BE2C (cell line): Measurements from ENCODE around the gene EEF1A2.

Experiments
- DNase-seq: peaks from one replicate; pipeline ENCODE4 v3.0.0-alpha.2; 2020
- H3K27me3 ChIP-seq: fragments of 250-450 bp; sonication (Bioruptor Pico); 2 replicates; pipeline ENCODE4 v1.5.1; 2020; ENCODE audit warnings: mild to moderate bottlenecking
- H3K36me3 ChIP-seq: fragments of 250-450 bp; sonication (Bioruptor Pico); 2 replicates; pipeline ENCODE4 v1.5.1; 2020; ENCODE audit warnings: mild to moderate bottlenecking
- H3K4me1 ChIP-seq: fragments of 250-450 bp; sonication (Bioruptor Pico); 2 replicates; pipeline ENCODE4 v1.5.1; 2020
- H3K4me3 ChIP-seq: 2 replicates; pipeline ENCODE4 v1.5.1; 2011; ENCODE audit warnings: low read depth, low read length
- H3K9me3 ChIP-seq: fragments of 250-450 bp; sonication (Bioruptor Pico); 2 replicates; pipeline ENCODE4 v1.5.1; 2020
- CTCF ChIP-seq: IDR thresholded peaks from 2 replicates; pipeline ENCODE4 v1.5.1; 2012; ENCODE audit warnings: mild to moderate bottlenecking, low read depth, low read length

The EEF1A2 gene

GRCh38 chr20:63542031-63542559 lies 43.2 kb upstream of the EEF1A2 start:
- H3K9me3 ChIP-seq: no peaks in the 10 kb centered on the region
- no peak overlapping the region for H3K4me3 ChIP-seq
- H3K27me3 ChIP-seq: no peaks in the 10 kb centered on the region
- TF ChIP-seq CTCF: no peak
- H3K36me3 ChIP-seq: no peaks in the 10 kb centered on the region
- no peak for DNase-seq
- peaks cover 11% of the 10 kb centered on the region for H3K4me1 ChIP-seq

GRCh38 chr20:63541371-63541770 lies 42.5 kb upstream of the EEF1A2 start:
- no peak overlapping the region for H3K4me3 ChIP-seq
- H3K9me3 ChIP-seq: no peaks in the 10 kb centered on the region
- H3K27me3 ChIP-seq: no peaks in the 10 kb centered on the region
- no peak for TF ChIP-seq CTCF
- no peaks in the 10 kb centered on the region for H3K36me3 ChIP-seq
- DNase-seq: no peak
- H3K4me1 ChIP-seq: peaks cover 14% of the 10 kb centered on the region

GRCh38 chr20:63540417-63541186 lies 41.7 kb upstream of the EEF1A2 start:
- Histone ChIP-seq H3K4me1 (peaks cover 14% of the 10 kb centered on the region), H3K4me3 (no peak overlapping the region), H3K9me3 (no peaks in the 10 kb centered on the region), H3K36me3 (no peaks in the 10 kb centered on the region), H3K27me3 (no peaks in the 10 kb centered on the region)
- DNase-seq: peak; percentile 75
- no peak for TF ChIP-seq CTCF

- no peaks in the 10 kb centered on the region for H3K36me3 ChIP-seq
- H3K4me3 ChIP-seq: no peak overlapping the region
- peaks cover 14% of the 10 kb centered on the region for H3K4me1 ChIP-seq
- TF ChIP-seq CTCF: no peak
- no peak for DNase-seq
- H3K9me3 ChIP-seq: no peaks in the 10 kb centered on the region
- no peaks in the 10 kb centered on the region for H3K27me3 ChIP-seq
Observed at GRCh38 chr20:63539441-63540370, 40.8 kb upstream of the EEF1A2 start.

- DNase-seq: no peak
- no peak for TF ChIP-seq CTCF
- Histone ChIP-seq H3K27me3 (no peaks in the 10 kb centered on the region), H3K4me1 (peaks cover 14% of the 10 kb centered on the region), H3K36me3 (no peaks in the 10 kb centered on the region), H3K4me3 (no peak overlapping the region), H3K9me3 (no peaks in the 10 kb centered on the region)
Observed at GRCh38 chr20:63539092-63539430, 40.2 kb upstream of the EEF1A2 start.
